PC-3 (cell line): ENCODE results near the gene RIBC1. TPM values are rescaled to one million over a fixed set of nuclear protein-coding genes. Genes with fewer than 3 reads are reported as not detected.

Experiments used
- ATAC-seq: fragments of 200-7000 bp; cut with Tn5 transposase; 2 replicates; pipeline ENCODE4 v1.9.1; 2020; ENCODE audit warnings: mild to moderate bottlenecking, moderate library complexity
- BruUV-seq: library from RNA; stranded (reverse); fragments of 400-500 nt; replicated peaks from 2 replicates; lab custom pipeline; 2021; lab: Mats Ljungman, UMichigan
- CTCF ChIA-PET: fragments of 300-600 bp; sonication (Branson Sonifier 250); formaldehyde crosslinking; loops from one replicate; lab custom pipeline; 2022; ENCODE audit warnings: antibody characterized with exemption; lab: Charles Lee
- POLR2A ChIA-PET: fragments of 300-600 bp; sonication (Branson Sonifier 250); formaldehyde crosslinking; loops from one replicate; lab custom pipeline; 2022; ENCODE audit warnings: antibody characterized with exemption; ENCODE audit not compliant: unreplicated experiment; lab: Charles Lee
- DNase-seq: peaks from one replicate; pipeline ENCODE4 v3.0.0-alpha.2; 2015
- H2AFZ ChIP-seq: fragments of 300-600 bp; sonication (generic); 2 replicates; pipeline ENCODE4 v1.6.0; 2016; ENCODE audit warnings: antibody characterized with exemption, low read length
- H3F3A ChIP-seq: fragments of 300-600 bp; sonication (generic); one replicate; pipeline ENCODE4 v1.6.0; 2017; ENCODE audit warnings: antibody characterized with exemption, low read length, control low read depth, mild to moderate bottlenecking; ENCODE audit not compliant: unreplicated experiment
- H3K27ac ChIP-seq: fragments of 300-600 bp; sonication (generic); 2 replicates; pipeline ENCODE4 v1.5.1; 2016; ENCODE audit warnings: mild to moderate bottlenecking, low read length
- H3K27me3 ChIP-seq: fragments of 300-600 bp; sonication (generic); 2 replicates; pipeline ENCODE4 v1.6.1; 2016; ENCODE audit warnings: low read length, mixed read lengths
- H3K36me3 ChIP-seq: fragments of 300-600 bp; sonication (generic); 2 replicates; pipeline ENCODE4 v1.6.1; 2016; ENCODE audit warnings: low read depth, mixed run types, low read length, mixed read lengths
- H3K4me1 ChIP-seq: fragments of 300-600 bp; sonication (generic); 2 replicates; pipeline ENCODE4 v1.5.1; 2016; ENCODE audit warnings: low read length; ENCODE audit not compliant: insufficient read depth
- H3K4me2 ChIP-seq: fragments of 300-600 bp; sonication (generic); 2 replicates; pipeline ENCODE4 v1.6.0; 2016; ENCODE audit warnings: low read length
- H3K4me3 ChIP-seq: fragments of 300-600 bp; sonication (generic); 2 replicates; pipeline ENCODE4 v1.5.1; 2016; ENCODE audit warnings: mild to moderate bottlenecking, low read length, mixed read lengths
- H3K79me2 ChIP-seq: fragments of 300-600 bp; sonication (generic); 2 replicates; pipeline ENCODE4 v1.6.1; 2017; ENCODE audit warnings: low read length, mixed read lengths
- H3K9ac ChIP-seq: fragments of 300-600 bp; sonication (generic); 2 replicates; pipeline ENCODE4 v1.6.0; 2016; ENCODE audit warnings: mild to moderate bottlenecking, low read length
- H3K9me2 ChIP-seq: fragments of 300-600 bp; sonication (generic); replicated peaks from 2 replicates; pipeline ENCODE4 v1.6.1; 2016; ENCODE audit warnings: mixed run types, low read length, mixed read lengths
- H3K9me3 ChIP-seq: fragments of 300-600 bp; sonication (generic); 2 replicates; pipeline ENCODE4 v1.6.1; 2016; ENCODE audit warnings: low read length, mixed read lengths
- H4K20me1 ChIP-seq: fragments of 300-600 bp; sonication (generic); 2 replicates; pipeline ENCODE4 v1.6.1; 2016; ENCODE audit warnings: low read length, mixed read lengths
- EZH2 ChIP-seq: fragments of 300-600 bp; sonication (generic); IDR thresholded peaks from one replicate; pipeline ENCODE4 v1.6.1; 2017; ENCODE audit warnings: antibody characterized with exemption, mild to moderate bottlenecking, low read length; ENCODE audit not compliant: unreplicated experiment
- EZH2phosphoT487 ChIP-seq: fragments of 300-600 bp; sonication (generic); IDR thresholded peaks from 2 replicates; pipeline ENCODE4 v1.6.1; 2018; ENCODE audit warnings: mild to moderate bottlenecking, antibody characterized with exemption, low read length, borderline replicate concordance
- intact Hi-C: fragments of 100-400 bp; cut with micrococcal nuclease; formaldehyde crosslinking; loops from 2 replicates; pipeline ENCODE4 v1.9.0; 2023
- total RNA-seq: library from RNA; depleted of rRNA; stranded (reverse); fragments of >200 nt; gene quantifications from 2 replicates; pipeline ENCODE4 v1.2.3, GENCODE V29; 2014
- TF ChIP-seq, protein P1 (sequence below): fragments of 300-600 bp; sonication (generic); conservative IDR thresholded peaks from 2 replicates; pipeline ENCODE4 v1.5.1; 2017; ENCODE audit warnings: antibody characterized with exemption, low read depth, mild to moderate bottlenecking, low read length

The RIBC1 gene
- total RNA-seq, 1 experiment from 2014 or later, result 1.6 TPM

DNA sequence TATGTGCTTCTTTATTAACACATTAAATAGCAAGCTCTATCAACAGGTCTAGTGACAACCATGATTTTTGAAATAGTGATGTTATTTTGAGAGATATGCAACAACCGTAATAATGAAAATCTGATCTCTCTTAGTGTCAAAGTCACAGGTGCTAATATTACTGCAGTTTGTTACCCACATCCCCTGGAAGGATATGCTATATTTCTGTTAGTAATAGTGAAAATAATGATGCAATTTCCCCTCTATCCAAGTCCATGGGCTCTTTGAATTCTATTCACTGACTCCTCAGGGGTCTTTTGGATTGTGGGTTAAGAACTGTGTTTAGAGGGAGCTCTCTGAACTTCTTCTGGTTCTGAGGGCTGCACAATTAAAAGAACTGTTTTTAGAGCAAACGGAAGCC is 14.5 kb downstream of the RIBC1 start:
- no peak for ATAC-seq
- no peaks in the 10 kb centered on the region for H3K27me3 ChIP-seq
- no peak overlapping the region for H3K9ac ChIP-seq
- no peak overlapping the region for H2AFZ ChIP-seq
- no peak overlapping the region for H3K4me2 ChIP-seq
- H3K4me1 ChIP-seq, result peaks cover 16% of the 10 kb centered on the region
- no peak overlapping the region for H3K4me3 ChIP-seq
- intact Hi-C loops, result loop anchor here (10.0 kb wide), 1 partner anchor 152 kb away; the partner anchor contains the start of gene IQSEC2
- H3F3A ChIP-seq, result no peaks in the 10 kb centered on the region
- BruUV-seq, result no TSS peak
- DNase-seq, result no peak
- no peaks in the 10 kb centered on the region for H3K9me2 ChIP-seq
- no peaks in the 10 kb centered on the region; the same call in 1 of the 2 replicates for H3K36me3 ChIP-seq
- H3K27ac ChIP-seq, result no peak overlapping the region
- no peaks in the 10 kb centered on the region for H4K20me1 ChIP-seq
- ChIA-PET POLR2A (no interaction called here), CTCF (no interaction called here)
- peaks cover 17% of the 10 kb centered on the region for H3K79me2 ChIP-seq
- TF ChIP-seq EZH2phosphoT487, result no peak
- TF ChIP-seq, protein P1, sequence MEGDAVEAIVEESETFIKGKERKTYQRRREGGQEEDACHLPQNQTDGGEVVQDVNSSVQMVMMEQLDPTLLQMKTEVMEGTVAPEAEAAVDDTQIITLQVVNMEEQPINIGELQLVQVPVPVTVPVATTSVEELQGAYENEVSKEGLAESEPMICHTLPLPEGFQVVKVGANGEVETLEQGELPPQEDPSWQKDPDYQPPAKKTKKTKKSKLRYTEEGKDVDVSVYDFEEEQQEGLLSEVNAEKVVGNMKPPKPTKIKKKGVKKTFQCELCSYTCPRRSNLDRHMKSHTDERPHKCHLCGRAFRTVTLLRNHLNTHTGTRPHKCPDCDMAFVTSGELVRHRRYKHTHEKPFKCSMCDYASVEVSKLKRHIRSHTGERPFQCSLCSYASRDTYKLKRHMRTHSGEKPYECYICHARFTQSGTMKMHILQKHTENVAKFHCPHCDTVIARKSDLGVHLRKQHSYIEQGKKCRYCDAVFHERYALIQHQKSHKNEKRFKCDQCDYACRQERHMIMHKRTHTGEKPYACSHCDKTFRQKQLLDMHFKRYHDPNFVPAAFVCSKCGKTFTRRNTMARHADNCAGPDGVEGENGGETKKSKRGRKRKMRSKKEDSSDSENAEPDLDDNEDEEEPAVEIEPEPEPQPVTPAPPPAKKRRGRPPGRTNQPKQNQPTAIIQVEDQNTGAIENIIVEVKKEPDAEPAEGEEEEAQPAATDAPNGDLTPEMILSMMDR, result no peak
- TF ChIP-seq EZH2, result no peak
- no peaks in the 10 kb centered on the region for H3K9me3 ChIP-seq

DNA sequence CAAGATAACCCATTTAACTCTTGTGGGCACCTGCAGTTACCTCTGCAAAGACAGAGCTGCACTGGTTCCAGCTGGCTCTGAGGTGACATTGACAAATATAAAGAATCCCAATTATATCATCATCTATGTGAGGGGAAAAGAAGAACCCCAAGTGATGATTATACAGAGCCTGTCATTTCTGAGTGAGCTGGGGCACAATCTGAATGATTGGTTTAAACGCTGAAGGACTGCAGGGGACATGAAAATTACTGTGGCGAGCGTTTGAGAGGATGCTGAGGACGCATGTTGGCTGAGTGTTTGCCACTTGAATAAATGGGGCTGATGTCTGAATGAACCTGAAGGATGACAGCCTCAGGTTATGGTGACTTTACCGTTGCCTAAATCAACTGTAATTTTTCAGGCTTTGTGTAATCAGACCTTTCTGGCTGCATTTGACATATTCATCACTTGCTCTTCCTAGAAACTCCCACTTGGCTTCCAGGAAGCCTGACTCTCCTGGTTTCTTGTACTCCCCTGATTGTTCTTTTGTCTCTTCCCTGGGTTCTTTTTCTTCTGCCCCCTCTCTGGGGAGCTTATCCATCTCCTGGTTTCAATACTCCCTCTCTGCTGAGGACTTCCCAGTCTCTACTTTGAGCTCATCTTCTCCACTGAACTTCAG is 15.6 kb downstream of the RIBC1 start:
- Histone ChIP-seq H3F3A (no peaks in the 10 kb centered on the region), H3K9ac (no peak overlapping the region), H2AFZ (no peak overlapping the region), H3K9me3 (no peaks in the 10 kb centered on the region), H3K4me2 (no peak overlapping the region), H3K4me1 (peaks cover 19% of the 10 kb centered on the region), H3K36me3 (no peaks in the 10 kb centered on the region), H3K9me2 (no peaks in the 10 kb centered on the region), H3K4me3 (no peak overlapping the region), H3K27ac (no peak overlapping the region), H3K79me2 (peaks cover 9% of the 10 kb centered on the region), H4K20me1 (no peaks in the 10 kb centered on the region), H3K27me3 (no peaks in the 10 kb centered on the region)
- ChIA-PET CTCF (no interaction called here), POLR2A (no interaction called here)
- no peak for ATAC-seq
- intact Hi-C loops, result loop anchor here (10.0 kb wide), 1 partner anchor 154 kb away; the partner anchor contains the start of gene IQSEC2
- TF ChIP-seq EZH2phosphoT487 (no peak), EZH2 (no peak)
- TF ChIP-seq, protein P1, result no peak
- no TSS peak for BruUV-seq
- no peak for DNase-seq

DNA sequence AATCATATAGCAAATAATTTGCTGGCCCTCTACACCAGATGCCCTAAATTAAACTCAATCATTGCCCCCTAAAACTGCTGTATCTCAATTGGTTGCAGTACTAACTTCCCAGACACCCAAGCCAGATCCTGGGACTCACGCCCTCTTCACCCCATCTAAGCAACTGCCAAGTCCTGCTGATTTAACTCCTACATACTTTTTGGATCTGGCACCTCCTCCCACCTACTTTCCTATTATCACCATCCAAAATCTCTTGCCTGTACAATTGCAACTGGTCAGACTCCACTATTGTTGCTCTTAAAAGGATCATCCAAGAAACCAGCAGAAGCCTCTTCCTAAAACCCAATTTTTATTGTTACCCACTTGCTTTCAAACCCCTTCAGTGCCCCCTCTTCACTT is 16.2 kb downstream of the RIBC1 start:
- CTCF ChIA-PET, result no interaction called here
- Histone ChIP-seq H3K27me3 (no peaks in the 10 kb centered on the region), H3K9ac (no peak overlapping the region), H3F3A (no peaks in the 10 kb centered on the region), H3K9me2 (no peaks in the 10 kb centered on the region), H3K4me2 (no peak overlapping the region), H2AFZ (no peak overlapping the region), H3K36me3 (no peaks in the 10 kb centered on the region), H4K20me1 (no peaks in the 10 kb centered on the region), H3K4me3 (no peak overlapping the region), H3K9me3 (no peaks in the 10 kb centered on the region), H3K27ac (no peak overlapping the region), H3K4me1 (peaks cover 19% of the 10 kb centered on the region), H3K79me2 (peaks cover 3% of the 10 kb centered on the region)
- BruUV-seq, result no TSS peak
- TF ChIP-seq EZH2phosphoT487 (no peak), EZH2 (no peak)
- TF ChIP-seq, protein P1, result no peak
- ATAC-seq, result no peak
- intact Hi-C loops, result loop anchor here (10.0 kb wide), 1 partner anchor 154 kb away; the partner anchor contains the start of gene IQSEC2
- no peak for DNase-seq
- POLR2A ChIA-PET, result no interaction called here
